GM19467 (cell line): Measurements from ENCODE around the gene SH3RF3.

Experiments used
- ATAC-seq: cut with Tn5 transposase; IDR thresholded peaks from one replicate; pipeline ENCODE4 v1.9.1; 2021; ENCODE audit warnings: mild to moderate bottlenecking, moderate library complexity; ENCODE audit not compliant: unreplicated experiment

SH3RF3 gene

DNA sequence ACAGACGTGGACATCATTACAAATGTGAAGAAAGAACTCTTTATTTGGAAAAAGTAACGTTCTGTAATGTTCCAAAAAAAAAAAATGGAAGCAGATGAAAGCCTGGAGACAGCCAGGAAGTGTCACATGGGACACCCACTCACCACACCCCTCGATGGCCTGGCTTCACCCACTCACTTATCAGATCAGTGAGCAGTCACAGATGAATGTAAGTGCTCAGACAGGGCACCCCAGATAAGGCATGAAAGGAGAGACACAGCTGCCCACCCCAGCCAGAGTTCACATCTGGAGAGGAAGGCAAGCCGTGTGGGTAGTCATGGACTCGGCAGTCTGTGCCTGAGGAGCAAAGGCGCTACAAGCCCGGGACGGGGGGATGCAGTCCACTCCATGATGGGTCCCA lies 379.6 kb downstream of the SH3RF3 start:
- ATAC-seq, result no peak

DNA sequence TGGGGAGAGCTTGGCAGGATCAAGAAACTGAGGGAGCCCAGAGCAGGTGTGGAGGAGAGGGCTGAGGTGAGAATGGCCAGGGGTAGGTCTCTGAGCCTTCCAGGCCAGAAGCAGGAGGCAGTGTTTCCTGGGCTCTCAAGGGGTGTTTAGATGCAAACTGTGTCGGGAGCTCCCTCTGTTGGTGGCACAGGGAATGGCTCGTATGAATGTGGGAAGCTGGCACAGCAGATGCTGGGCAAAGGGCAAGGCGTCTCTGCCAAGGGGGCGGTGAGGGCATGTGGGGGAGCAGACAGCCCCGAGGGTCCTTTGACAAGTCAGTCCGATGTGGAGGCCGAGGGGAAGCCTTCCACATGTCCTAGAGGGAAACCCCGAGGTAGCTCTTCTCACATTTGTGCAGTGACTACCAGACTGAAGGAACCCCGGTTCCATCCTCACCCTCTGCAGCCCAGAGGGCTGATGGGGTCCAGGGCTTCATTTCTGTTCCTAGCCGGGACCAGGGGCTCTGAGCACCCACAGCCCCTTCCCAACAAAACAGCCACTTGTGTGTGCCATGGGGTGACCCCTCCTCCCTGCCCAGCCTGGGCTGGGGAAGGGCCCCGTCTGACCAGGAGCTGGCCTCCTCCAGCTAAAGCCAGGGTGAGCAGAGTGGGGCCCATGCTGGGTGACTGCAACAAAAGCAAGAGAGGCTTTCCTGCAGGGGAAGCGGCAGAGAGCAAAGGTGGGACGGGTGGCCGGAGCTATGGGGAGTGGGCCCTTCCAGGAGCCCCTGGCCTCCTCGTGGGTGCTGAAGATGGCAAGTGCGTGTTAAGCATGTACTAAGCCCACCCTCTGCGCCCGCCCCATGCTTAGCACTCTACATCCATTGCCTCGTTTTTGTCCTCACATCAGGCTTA lies 381.4 kb downstream of the SH3RF3 start:
- no peak for ATAC-seq

DNA sequence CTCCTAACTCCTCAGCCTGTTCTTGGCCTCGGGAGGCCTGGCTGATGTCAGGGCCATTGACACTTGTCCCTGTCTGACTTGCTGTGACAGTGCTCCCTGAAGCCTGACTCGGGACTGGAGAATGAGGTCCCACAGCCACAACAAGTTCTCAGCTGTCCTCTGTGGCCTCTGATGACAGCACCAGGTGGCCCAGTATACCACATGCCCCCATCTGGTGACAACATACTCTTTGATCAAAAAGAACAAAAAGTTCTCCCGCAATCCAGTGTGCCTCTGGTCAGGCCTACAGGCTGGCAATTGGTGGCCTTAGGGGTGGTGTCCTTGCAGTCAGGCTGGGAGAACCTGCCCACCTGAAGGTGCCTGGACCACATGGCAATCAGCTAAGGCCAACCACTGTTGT lies 382.2 kb downstream of the SH3RF3 start:
- no peak for ATAC-seq

DNA sequence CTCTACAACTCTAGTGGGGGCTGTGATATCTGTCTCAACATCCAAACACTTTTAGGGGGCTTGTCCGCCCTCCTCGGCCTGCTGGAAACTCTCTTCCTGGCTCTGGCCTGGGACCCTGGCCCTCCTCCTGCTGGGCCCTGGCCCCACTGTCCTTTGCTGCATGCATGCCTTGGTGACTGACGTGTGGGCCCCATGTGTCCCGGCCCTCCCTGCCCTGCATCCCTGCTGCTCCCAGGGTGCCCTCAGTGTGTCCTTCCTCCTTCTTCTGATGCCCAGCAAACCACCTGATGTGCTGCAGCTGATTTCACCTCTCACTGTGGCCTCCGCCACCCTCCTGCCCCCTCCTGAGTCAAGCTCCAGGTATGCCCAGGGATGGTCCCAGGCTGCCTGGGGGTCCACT lies 383.1 kb downstream of the SH3RF3 start:
- no peak for ATAC-seq

DNA sequence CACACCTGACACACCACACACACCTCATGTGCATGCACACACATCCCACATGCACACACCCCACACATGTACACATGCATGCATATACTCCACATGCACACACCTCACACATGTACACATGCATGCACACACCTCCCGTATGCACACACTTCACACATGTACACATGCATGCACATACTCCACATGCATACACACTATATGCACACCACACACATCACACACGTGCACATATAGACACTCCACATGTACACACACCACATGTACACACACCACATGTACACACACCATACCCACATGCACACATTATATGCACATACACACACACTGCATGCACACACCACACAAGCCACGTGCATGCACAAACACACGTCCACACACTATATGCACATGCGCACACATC lies 384.2 kb downstream of the SH3RF3 start:
- no peak for ATAC-seq

DNA sequence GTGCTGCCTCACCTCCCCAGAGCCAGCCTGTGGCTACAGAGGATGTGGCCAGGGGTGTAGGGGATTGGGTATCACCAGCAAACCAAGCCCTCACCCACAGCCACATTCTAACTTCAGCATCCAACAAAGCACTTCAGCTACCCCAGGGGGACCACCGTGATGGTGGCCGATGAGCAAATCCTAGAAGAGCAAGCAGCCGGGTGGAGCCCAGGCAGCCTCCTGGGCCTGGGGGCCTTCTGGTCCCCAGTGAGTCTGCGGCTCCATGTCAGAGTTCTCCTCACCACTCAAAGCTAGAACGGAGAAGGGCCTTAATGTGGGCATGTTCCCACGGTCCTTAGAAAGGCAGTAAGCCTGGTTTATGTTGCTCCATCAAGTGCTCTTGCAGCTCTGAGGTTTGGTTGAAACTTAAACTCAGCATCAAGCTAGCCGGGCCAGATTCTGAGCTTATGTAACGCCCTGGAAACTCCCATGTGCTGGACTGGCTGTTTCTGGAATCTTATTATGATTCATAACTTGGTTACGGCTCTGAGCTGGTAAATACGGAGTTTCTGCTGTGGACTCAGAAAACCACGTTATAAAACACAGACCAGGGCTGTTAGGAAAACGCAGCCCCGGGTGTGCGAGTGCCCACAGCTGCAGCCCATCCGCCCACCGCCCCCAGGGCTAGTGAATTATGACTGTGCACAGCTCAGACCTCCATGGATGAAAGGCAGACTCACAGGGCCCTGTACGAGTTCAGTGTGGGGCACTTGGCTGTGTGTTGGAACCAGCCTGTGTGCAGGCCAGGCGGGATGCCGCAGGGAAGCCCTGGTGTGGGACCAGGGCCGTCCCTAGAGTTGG lies 385.0 kb downstream of the SH3RF3 start:
- peak; percentile 57 for ATAC-seq

DNA sequence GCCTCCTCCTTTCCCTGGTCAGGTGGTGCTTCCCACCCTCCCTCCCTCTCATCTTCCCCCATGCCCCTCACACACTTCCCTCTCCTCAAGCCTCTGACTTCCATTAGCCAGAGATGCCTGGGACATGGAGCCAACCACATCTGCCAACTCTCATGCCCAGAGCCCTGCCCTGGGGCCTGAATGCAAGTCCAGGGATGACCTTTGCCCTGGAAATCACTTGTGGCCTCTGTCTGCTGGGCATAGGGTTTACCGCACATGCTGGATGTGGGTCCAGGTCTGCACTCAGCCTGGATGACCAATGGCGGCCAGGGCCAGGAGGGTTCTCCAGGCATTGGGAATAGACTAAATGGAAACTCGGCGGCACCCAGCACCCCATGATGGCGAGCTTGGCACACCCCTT lies 385.9 kb downstream of the SH3RF3 start:
- ATAC-seq, result no peak

DNA sequence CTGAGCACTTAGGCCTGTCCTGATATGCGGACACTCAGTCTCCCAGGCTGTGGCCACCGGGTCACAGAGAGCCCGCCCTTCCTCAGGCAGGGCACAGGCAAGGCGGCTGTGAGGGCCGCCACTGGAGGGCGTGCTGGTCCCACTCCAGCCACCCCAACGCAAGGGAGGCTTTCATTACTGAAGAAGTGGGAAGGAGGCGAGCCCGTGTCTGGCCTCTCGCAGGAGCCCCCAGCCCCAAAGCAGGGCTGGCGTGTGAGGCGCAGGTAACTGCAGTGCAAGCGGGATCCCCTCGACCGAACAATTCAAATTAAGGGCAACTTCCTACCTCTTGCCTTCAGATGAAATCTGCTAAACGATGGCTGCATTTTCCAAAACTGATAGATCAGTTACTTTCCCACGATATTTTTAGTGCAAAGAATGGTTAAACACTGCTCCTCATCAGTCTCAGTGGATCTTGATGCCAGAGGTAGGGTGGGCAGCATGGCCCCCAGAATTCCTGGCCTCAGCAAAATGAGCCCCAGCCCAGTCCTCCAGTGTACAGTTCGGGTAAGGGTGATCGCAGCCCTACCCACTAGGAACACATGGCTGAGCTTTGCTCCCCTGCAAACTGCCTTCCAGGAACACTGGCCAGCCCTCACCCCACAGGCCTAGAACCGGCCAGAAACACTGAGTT lies 387.6 kb downstream of the SH3RF3 start:
- no peak for ATAC-seq

DNA sequence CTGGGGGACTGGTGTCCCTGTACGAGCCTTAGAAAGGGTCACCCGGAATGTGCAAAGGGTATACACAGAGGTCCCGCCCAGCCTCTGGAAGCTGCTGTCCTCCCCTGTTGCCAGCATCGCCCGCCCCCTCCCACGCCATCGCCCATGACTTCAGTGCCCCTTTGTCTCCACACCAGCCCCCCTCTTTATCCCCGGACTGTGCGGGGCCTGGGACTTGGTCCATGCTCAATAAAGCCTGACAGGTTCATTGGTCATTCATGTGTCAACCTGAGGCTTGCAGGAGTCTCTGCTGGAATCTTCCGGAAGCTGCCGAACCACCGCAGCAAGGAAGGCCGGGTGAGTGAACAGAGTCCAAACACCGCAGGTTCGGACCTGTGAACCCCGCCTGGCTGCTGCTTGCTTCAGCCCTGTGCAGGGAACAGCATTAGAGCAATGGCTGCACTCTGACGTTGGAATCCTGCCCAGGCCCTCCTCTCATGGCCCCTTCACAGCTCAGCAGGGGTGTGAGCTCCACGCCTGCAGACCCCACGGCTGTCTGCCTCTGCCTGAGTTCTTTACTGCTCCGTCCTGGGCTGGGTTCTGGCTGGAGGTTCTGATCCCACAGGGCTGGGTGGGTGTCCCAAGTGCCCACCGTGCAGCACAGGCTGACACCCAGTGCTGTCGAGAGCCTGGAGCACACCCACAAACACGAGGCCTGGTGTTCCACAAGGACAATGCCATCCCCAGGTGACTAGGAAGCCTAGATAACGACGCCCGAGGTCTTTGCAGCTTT lies 388.3 kb downstream of the SH3RF3 start:
- no peak for ATAC-seq

DNA sequence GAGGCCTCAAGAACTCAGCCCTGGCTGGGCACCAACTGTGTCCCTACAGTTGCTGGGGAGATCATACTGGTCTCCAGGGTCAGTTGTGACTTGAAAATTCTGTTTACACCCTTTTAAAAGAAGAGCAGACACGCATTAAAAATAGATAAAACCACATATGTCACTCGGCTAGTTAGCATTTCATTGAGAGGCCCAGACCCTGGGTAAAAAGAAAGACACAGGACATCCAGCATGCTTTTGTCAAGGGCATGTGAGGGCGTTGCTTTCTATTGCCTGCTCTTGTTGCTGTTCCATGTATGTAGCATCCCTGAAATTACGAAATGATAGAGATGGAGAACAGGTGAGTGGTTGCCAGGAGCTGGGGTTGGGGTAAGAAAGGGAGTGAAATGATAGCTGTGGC lies 390.5 kb downstream of the SH3RF3 start:
- no peak for ATAC-seq

DNA sequence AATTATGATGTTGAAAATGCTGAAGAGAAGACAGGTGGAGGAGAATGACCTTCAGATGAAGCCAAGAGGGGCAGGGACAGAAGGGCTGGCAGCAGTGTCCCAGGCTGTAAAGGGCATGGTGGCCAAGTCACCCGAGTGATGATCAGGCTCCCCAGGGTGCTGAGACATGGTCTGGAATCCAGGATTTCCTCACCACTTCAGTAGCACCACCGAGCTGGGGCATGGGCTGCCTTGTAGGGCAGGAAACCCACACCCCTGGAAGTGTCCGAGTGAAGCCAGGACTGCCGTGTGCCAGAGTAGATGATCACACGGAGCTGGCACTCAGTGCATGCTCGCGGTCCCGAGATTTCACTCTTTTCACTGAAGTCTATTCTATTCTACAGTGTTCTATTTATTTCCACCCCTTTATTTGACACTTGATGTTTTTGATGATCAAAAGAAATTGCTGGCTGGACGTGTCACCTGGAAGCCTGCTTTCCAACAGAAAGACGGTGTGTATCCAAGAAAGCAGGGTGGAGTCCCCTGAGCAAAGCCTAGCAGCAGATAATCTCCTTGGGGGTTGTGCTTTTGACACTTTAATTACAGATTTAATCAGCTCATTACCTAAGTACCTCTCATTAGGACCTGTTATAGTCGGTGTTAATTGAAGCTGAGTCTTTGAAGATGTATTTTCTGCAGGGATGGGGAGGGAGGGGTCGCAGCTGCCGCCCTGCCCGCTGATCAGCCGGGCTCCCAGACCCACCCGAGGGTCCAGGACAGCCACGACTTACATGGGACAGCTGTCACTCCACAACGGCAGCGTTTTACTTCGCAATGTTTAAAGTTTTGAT lies 392.4 kb downstream of the SH3RF3 start:
- no peak for ATAC-seq

DNA sequence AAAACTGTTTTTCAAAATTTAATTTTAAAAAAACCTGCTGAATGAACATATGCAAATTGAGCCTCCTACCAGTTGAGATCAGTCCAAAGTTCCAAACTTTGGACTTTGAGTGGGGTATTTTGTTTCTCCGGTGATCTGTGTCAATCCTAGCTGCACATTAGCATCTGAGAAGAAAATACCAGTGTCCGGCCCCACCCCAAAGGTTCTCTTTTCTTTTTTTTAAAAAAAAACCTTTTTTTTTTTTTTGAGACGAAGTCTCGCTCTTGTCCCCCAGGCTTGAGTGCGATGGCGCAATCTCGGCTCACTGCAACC lies 393.0 kb downstream of the SH3RF3 start:
- ATAC-seq, result no peak

DNA sequence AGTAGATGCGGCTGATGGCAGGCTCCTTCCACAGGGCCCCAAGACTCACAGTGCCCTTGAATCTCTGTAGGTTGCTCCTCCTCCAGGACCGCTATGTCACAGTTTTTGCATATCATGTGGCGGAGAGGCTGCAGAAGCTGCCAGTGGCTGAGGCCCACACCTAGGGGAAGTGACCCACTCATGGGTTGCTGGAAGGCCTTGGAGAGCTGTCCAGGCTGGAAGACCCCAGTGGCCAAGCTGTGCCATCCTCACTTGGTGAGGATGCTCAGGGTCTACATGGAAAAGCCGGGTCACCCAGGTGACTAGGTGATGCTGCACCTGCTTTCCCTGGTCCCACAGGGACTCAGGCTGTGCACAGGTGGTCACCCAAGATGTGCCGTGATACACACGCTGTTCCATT lies 394.1 kb downstream of the SH3RF3 start:
- no peak for ATAC-seq

DNA sequence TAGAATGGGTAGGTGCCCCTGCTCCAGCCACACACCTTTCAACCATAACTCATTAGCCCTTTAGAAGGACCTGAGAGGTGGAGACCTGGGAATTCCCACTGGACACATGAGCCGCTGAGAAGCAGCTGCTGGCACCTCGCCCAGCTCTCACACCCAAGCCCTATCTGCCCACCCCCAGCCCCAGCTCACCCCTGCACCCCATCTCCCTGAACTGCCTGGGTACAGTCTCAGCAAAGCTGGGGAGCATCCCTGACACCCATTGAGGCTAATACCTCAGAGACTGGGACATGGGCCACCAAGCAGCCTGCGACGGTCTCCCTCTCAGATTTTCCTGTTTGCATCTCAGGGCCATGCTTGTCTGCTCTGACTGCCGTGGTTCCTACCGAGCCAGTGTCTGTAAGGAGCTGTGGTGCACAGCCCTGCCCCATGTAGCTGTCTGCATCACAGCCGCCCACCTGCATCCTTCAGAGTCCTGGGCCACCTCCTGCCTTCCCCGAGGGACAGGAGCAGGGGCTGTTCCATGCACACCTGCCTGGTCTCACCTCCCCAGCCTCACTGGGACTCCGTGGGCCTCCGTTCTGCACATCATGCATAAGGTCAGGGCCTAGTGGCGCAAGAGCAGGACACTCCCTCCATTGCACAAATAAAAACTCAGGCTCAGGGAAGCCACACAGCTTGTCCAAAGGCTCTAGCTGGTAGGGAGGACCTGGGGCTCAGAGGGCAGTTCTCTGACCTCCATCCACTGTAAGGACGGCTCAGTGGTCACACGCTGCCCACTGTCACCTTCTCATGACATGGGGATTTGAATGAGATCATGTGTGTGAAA lies 394.7 kb downstream of the SH3RF3 start:
- no peak for ATAC-seq

DNA sequence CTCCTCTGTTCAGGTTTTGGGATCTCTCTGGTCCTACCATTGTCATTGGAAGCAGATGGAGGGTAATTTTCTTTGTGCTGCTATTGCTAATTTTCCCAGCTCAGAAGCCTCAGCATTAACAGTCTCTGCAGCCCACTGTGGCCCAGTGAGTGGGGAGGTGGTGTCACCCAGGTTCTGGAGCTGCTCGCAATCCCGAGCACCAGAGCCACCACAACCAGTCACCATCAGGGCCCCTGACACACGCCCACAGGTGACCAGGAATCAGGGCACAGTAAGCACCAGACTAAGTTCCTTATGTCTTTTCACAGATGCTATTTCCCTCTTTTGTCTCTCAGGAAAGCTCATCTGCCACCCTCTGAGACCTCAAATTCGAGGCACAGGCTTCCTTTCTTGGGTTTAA lies 396.8 kb downstream of the SH3RF3 start:
- ATAC-seq, result no peak

DNA sequence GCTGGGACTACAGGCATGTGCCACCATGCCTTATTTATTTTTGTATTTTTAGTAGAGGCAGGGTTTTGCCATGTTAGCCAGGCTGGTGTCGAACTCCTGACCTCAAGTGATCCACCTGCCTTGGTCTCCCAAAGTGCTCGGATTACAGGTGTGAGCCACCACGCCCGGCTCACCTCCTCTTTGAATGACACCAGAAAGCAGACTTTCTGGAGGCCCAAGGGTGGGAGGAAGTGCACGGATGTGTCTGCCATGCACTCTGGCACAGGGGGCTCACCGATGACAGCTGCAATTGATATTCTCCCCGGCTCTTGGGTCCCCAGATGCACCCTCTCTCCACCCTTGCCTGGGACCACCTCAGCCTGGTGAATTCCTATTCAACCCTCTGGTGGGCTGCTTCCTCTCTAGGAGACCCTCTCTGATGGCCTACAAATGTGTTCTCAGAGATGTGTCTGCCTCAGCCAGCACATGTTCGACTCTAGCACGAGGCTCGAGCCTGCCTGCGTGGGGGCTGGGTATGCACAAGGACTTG lies 397.5 kb downstream of the SH3RF3 start:
- no peak for ATAC-seq

DNA sequence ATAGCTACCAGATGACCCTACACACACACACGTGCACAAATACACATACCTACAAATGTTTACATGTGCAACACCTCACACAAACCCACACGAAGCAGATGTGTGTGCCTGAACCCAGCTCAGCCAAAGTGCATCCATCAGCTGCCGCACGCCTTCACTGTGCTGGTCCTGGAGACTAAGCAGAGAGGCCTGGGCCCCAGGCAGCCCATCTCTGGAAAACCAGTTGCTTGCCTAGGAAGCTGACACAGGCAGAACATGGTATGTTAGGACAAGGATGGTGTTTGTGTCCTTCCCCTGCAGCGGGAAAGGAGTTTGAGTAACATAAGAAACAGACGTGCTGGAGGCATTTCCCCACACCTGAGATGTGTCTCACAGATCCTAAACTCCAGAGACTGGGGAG lies 398.1 kb downstream of the SH3RF3 start:
- ATAC-seq, result no peak

DNA sequence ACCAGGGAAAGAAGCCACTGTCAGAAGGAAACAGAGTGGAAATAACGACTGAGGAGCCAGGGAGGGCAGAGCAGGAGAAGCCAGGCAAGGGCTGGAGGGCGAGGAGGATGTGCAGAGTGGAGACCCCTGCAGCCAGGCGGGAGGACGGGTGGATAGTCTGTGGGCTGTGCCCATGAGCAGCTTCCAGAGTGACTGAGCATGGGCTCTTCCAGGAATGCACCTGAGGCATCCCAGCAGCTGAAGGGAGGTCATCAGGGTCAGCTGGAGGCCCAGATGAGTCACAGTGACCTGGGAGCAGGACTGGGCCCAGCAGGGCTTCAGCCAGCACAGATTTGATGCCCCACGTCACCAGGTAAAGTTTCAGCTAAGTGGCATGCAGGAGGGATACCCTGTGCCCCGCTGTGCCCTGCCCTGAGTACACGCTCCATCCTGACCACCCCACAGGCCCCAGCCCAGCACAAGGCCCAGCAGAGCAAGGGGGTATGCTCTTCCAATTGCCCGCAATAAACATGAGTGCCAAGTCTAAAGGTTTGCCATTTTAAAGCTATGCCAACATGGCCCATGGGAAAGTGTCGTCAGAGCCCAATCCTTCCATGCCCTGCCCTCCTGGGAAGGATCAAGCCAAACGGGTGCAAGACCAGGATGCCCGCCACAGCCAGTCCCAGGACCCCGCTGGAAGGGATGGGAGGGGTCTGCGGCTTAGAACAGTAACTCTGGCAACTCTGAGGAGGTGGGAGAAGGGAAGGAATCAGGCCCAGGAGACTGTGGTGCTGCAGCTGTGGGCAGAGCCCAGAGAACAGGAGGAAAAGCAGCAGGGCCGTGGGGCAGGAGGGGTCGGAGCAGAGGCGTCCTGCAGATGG lies 399.1 kb downstream of the SH3RF3 start:
- ATAC-seq, result no peak
